Stimulated activated CD4-positive, alpha-beta T cell treated with anti-CD3 and anti-CD28 coated beads, TNF-alpha, amount 100 ng/mL, for 24 hours (primary cell): ENCODE data around the gene MED16.
"Not testable (repeated sequence)": the region's sequence is repeated elsewhere in the genome, so short reads cannot be mapped to it uniquely, and the experiment has no call there.

Experiments
- DNase-seq, 3 experiments: peaks; one replicate each; pipeline ENCODE4 v3.0.0-alpha.2; 2020; ENCODE audit warnings: low read depth in 3 of 3

The MED16 gene

DNA sequence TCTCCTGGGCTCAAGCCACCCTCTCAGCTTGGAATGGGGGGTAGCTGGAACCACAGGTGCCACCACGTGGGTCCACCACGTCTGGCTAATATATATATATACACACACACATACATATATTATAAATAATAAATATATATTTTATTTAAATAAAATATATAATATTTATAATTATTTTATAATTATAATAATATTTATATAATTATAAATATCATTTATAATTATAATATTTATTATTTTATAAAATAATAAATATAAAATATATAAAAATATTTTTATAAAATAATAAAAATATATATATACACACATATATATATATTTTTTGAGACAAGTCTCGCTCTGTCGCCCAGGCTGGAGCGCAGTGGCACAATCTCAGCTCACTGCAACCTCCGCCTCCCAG is 38.4 kb downstream of the MED16 start:
- no peak for DNase-seq

DNA sequence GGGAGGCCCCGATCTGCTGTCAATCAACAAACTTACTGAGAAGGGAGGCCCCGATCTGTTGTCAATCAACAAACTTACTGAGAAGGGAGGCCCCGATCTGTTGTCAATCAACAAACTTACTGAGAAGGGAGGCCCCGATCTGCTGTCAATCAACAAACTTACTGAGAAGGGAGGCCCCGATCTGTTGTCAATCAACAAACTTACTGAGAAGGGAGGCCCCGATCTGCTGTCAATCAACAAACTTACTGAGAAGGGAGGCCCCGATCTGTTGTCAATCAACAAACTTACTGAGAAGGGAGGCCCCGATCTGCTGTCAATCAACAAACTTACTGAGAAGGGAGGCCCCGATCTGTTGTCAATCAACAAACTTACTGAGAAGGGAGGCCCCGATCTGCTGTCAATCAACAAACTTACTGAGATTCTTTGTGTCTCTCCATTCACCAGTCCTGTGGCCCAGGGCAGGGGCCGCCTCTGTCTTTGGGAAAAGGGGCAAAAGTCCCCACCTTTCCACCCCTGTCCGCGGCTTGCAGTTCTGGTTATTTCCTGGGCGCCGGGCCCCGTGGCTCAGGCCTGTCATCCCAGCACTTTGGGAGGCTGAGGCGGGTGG is 39.3 kb downstream of the MED16 start:
- DNase-seq = not testable (repeated sequence)

DNA sequence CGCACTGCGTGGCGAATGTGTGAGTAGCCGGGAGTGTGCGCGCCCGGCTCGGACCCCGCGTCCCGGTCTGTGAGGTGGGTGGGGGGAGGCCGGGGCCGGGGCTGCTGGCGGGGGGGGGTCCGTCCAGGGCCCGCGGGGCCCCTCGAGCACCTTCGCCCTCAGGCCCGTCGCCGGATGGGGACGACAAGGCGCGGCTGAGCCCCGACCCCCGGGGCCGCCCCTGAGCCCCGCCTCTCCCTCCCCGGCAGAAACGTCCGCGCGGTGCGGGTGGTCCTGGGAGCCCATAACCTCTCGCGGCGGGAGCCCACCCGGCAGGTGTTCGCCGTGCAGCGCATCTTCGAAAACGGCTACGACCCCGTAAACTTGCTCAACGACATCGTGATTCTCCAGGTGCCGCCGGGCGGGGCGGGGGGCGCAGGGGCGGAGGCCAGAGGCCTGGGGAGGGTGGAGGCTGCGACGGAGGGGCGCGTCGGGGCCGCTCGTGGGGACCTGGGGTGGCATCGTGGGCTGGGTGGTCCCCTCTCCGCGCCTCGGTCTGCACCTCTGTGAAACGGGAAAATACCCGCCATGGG is 39.9 kb downstream of the MED16 start:
- DNase-seq = no peak

DNA sequence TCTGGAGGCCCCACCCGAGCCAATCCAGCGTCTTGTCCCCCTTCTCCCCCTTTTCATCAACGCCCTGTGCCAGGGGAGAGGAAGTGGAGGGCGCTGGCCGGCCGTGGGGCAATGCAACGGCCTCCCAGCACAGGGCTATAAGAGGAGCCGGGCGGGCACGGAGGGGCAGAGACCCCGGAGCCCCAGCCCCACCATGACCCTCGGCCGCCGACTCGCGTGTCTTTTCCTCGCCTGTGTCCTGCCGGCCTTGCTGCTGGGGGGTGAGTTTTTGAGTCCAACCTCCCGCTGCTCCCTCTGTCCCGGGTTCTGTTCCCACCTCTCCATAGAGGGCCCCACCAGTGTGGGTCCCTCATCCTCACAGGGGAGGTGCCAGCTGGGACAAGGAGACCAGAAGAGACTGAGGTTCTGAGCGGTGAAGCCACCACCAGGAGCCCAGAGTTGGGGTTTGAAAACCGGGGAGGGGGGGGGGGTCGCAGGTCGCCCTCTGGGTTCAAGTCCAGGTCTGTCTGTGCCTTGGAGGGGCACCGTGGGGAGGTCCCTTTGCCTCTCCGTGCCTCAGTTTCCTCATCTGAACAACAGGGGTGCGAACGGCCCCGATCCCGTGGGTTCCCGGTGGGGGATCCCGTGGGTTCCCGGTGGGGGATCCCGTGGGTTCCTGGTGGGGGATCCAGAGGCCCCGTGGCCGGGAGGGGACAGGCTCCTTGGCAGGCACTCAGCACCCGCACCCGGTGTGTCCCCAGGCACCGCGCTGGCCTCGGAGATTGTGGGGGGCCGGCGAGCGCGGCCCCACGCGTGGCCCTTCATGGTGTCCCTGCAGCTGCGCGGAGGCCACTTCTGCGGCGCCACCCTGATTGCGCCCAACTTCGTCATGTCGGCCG is 40.6 kb downstream of the MED16 start, which contains the start of gene ELANE:
Gene ELANE, plus strand, starts transcription at position 168 of the 878 bp plus-strand sequence. Its CDS starts 26 bp downstream, at position 194.
- no peak for DNase-seq

DNA sequence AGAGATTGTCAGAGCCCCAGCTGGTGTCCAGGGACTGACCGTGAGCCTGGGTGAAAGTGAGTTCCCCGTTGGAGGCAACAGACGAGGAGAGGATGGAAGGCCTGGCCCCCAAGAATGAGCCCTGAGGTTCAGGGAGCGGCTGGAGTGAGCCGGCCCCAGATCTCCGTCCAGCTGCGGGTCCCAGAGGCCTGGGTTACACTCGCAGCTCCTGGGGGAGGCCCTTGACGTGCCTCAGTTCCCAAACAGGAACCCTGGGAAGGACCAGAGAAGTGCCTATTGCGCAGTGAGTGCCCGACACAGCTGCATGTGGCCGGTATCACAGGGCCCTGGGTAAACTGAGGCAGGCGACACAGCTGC is 42.0 kb downstream of the MED16 start:
- DNase-seq = no peak

DNA sequence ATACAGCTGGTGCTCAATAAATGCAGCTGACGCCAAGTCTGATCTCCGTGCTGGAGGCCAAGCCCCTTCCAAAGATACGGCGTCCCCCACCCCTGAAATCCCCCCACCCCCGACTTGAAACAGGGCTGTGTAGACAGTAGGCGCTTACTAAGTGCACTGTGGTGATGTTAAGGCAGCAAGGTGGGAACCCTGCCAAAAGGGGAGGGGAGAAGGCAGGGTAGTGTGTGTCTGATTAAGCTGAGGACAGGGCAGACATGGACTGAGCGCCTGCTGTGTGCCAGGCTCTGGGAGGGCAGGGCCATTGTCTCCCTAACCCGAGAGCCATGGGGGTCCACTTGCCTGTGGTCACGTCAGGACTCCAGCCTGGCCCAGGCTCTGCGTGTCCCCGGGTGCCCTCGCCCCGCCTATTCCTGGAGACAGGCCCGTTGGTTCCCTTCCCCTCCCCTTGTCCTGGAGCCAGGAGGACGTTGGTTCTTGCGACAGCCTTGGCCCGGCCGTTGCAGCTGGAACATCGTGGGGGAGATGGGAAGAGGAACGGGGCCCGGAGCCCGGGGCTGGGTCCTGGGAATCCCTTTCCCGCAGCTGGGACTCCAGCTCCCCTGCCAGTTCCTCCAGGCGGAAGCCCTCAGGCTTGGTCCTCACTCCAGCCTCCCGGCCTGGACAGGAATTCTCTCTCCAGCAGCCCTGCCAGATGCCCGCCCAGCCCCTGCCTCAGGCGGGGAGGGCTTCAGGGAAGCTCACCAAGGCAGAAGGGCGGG is 42.6 kb downstream of the MED16 start:
- DNase-seq = no peak

DNA sequence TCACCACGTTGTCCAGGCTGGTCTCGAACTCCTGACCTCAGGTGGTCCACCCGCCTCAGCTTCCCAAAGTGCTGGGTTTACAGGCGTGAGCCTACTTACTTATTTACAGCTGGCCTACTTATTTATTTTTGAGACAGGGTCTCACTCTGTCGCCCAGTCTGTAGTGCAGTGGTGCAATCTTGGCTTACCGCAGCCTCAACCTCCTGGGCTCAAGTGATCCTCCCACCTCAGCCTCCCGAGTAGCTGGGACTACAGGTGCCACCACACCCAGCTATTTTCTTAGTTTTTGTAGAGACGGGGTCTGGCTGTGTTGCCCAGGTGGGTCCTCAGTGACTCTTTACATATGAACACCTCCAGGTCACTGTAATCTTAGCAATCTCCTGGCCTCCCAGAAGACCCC is 43.8 kb downstream of the MED16 start:
- DNase-seq = not testable (repeated sequence)

DNA sequence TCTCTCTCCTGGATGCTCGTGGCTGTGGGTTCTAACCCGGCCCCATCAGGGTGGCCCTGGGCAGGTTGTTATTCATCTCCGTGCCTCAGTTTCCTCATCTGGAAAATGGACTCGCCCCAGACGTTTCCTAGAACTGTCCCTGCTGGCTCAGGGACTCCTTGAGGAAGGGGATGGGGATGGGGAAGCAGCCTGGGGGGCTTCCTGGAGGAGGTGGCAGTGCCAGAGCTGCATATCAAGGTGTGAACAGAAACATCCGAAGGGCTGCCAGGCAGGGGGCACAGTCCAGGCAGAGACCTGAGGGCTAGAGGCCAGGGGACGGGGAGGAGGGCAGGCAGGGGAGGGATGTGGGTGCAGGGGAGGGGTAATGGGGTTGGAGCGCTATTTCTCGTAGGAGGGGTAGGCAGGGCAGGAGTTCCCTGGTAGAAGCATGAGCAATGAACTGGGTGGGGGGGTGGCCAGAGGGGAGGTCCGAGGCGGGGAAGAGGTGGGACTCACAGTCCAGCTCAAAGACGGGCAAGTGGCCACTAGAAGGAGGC is 44.5 kb downstream of the MED16 start:
- DNase-seq = no peak

DNA sequence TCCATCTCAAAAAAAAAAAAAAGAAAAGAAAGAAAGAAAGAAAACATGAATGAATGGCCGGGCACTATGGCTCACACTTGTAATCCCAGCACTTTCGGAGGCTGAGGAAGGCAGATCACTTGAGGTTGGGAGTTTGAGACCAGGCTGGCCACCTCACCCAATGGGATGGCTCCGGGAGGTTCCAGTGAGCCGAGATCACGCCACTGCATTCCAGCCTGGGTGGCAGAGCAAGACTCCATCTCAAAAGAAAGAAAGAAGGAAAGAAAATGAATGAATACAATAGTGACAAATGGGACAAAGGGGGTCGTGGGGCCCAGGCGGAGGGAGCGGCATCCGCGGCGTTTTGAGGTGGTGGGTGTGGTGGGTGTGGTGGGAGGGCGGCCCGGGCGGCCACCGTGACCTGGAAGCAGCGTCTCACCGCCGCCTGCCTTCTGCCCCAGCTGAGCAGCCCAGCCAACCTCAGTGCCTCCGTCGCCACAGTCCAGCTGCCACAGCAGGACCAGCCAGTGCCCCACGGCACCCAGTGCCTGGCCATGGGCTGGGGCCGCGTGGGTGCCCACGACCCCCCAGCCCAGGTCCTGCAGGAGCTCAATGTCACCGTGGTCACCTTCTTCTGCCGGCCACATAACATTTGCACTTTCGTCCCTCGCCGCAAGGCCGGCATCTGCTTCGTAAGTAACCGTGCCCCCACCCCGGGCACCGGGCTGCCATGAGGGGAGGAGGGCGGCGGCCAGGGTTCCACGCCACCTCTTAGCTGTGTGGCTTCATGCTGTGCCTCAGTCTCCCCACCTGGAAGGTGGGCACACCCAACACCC is 47.1 kb downstream of the MED16 start:
- DNase-seq = no peak

DNA sequence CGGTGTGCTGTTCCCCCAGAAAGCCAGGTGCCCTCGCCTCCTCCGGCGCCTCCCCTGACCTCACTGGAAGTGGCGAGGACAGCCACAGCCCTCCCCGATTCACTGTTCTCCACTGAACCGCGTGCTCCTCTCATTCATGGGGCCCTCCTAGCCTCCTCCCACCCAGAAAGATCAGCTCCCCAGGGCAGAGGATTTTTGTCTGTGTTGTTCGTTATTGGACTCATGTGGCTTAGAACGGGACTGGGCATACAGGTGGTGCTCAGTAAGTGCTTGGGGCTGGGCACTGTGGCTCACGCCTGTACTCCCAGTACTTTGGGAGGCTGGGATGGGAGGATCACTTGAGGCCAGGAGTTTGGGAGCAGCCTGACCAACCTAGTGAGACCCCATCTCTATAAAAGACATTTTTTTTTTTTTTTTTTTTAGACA is 48.4 kb downstream of the MED16 start:
- DNase-seq = no peak

DNA sequence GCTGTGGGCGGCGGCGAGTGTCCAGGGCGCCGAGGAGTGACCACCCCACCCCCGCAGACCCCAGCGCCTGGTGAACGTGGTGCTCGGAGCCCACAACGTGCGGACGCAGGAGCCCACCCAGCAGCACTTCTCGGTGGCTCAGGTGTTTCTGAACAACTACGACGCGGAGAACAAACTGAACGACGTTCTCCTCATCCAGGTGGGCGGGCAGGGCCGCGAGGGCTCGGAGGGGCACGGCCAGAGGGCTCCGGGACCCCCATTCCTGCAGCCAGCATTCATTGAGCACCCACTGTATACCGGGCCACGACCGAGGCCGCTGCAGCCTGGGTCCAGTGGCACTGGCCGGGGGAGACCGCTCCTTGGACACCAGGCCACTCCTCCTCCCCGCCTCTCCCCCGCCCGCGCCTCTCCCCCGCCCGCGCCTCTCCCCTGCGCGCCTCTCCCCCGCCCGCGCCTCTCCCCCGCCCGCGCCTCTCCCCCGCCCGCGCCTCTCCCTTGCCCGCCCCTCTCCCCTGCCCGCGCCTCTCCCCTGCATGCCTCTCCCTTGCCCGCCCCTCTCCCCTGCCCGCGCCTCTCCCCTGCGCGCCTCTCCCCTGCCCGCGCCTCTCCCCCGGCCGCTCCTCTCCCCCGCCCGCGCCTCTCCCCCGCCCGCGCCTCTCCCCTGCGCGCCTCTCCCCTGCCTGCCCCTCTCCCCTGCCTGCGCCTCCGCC is 49.0 kb downstream of the MED16 start:
- no peak for DNase-seq

DNA sequence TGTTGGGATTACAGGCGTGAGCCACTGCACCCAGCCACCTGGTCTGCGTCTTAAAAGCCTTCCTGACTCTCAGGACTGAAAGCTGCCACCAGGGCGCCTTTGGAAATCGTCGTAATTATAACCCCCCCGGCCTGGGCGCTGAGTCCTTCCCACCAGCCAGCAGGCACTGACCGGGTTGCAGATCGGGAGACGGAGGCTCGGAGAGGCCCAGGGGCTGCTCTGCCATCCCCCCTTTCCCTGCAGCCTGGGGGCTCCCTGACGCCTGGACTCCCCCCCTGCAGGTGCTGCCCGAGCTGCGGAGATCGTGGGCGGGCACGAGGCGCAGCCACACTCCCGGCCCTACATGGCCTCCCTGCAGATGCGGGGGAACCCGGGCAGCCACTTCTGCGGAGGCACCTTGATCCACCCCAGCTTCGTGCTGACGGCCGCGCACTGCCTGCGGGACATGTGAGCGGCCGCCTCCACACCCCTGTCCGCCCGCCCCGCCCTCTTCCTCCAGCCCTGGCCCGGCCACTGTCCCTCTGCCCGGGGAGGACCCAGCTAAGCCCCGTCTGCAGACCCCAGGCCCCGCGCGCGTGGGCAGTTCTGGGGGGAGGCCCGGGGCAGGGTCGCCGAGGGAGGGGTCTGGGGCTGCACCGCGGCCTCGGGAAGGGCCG is 49.7 kb downstream of the MED16 start:
- no peak for DNase-seq

DNA sequence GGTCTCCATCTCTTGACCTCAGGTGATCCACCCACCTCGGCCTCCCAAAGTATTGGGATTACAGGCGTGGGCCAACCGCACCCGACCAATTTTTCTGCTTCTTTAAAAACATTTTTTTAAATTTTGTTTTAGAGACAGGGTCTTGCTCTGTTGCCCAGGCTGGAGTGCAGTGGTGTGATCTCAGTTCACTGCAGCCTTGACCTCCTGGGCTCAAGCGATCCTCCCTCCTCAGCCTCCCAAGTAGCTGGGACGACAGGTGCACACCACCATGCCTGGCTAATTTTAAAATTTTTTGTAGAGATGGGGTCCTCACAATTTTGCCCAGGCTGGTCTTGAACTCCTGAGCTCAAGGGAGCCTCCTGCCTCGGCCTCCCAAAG is 50.2 kb downstream of the MED16 start:
- not testable (repeated sequence) for DNase-seq

DNA sequence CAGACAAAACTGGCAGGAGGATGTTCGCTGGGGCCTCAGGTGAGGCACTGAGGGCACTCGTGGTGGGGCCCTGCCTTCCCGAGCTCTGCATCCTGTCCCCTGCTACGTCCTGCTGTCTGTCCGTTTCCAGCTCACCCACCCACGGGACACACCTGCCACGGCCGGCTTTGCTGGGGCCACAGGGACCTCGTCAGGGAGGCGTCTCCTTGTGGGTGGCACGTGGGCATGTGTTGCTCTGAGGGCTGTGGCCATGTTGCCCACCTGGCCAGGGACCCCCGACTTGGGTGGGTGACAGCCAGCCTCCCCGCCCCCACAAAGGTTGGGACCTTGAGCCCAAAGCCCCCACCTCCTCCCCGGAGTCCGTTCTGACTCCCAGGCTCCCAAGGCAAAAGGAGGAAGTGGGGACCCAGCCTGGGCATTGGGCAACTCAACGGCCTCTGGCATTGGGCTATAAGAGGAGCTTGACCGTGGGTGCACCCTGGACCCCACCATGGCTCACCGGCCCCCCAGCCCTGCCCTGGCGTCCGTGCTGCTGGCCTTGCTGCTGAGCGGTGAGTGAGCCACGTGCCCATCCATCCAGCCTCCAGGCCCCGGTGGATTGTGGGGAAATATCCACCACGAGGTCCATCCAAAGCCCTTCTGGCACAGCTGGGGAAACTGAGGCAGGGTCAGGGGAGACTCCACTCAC is 52.3 kb downstream of the MED16 start, which contains the start of gene PRTN3:
Gene PRTN3, plus strand, starts transcription at position 481 of the 688 bp plus-strand sequence. Its CDS starts 10 bp downstream, at position 491.
- DNase-seq = no peak

DNA sequence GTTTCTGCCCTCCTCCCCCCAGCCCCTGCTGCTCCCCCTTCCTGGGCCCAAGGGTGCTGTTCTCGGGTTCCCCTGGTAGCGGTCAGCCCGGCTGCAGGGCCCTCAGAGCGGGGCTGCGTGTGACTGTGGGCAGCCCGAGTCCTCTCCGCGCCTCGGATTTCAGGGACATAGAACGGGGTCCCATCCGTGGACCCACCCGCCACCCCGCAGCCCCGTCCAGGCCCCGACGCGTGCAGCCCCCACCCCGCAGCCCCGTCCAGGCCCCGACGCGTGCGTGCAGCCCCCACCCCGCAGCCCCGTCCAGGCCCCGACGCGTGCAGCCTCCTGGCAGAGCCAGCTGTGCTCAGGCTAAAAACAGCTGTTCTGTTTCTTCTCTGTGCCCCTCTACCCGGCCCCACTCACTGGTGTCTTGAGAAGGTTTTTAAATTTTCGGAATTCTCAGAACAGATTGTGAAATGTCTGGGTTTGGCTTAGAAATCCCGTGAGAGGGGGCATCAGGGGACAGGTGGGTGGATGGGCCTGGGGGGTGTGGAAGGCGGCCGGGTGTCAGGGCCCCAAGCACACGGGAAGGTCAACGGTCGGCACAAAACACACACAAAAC is 57.7 kb downstream of the MED16 start:
- DNase-seq = no peak

DNA sequence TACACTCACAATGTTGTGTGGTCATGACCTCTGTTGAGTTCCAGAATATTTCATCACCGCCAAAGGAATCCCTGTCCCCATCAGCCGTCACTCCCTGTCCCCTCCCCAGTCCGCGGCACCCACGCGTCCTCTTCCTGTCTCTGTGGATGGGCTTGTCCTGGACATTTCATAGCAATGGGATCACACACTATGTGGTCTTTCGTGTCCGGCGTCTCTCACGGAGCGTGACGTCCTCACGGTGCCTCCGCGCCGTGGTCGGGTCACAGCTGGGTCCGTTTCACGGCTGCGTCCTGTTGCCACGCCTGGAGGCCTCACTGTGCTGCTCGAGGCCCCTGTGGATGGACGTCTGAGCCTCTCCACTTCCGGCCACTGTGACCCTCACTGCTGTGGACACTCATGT is 58.8 kb downstream of the MED16 start:
- DNase-seq = no peak

DNA sequence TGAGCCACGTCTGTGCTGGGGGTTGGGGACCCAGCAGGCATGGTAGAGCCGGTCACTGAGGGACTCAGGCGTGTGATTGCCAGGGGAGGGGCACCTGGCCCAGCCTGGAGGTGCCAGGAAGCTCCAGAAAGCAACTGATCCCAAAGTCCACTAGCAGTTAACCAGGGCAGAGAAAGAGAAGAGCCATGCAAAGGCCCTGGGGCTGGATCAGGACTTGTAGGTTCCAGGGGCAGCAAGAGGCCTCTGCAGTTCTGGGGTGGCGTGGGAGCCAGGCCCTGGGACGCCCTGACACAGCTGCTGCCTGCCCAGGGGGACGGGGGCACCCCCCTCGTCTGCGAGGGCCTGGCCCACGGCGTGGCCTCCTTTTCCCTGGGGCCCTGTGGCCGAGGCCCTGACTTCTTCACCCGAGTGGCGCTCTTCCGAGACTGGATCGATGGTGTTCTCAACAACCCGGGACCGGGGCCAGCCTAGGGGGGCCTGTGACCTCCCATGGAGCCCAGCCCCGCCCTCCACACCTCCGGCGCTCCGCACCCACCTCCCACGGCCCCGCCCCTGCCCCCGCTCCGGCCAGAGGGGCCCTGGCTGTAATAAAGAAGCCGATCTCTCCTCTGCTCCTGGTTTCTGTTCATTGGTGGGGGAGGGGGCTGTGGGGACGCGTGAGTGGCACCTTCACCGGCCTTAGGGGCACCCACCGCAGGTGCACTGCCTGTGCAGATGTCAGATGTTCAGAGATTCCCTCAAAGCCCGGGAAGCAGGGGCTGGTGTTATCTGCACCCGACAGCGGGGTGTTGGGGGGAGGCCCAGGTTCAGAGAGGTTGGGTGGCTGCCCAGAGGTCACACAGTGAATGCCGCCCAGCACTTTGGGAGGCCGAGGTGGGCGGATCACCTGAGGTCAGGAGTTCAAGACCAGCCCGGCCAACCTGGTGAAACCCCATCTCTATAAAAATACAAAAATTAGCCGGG is 61.3 kb downstream of the MED16 start:
- no peak for DNase-seq
